ENCODE data around the gene FN1. TPM values are rescaled to one million over a fixed set of nuclear protein-coding genes. Genes with fewer than 3 reads are reported as not detected.

The FN1 gene
- total RNA-seq, 2 donors from 2014 or later = 115 to 315 TPM

DNA sequence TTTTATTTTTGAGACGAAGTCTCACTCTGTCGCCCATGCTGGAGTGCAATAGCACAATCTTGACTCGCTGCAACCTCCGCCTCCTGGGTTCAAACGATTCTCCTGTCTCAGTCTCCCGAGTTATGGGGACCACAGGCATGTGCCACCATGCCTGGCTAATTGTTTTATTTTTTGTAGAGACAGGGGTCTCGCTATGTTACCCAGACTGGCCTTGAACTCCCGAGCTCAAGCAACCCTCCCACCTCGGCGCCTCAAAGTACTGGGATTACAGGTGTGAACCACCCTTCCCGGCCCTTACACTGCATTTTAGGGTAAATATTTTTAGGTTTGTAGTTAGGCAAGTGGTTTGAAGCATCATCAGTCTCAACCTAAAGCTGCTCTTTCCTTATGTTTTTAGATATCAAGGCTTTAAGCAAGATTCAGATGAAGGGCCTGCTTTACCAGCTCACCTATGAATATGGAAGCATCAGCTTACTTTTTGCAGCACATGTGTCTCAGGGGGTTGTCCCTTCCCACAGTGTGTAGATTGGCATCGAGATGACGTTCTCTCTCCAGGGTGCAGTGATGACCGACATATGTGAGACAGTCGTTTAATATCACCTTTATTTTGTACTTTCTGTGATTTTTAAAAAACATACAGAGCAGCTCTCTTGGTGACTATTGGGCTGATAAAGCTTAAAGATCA, 76.8 kb downstream of the FN1 start:
- Histone ChIP-seq H3K9me3 (no peaks in the 10 kb centered on the region), H3K4me1 (no peaks in the 10 kb centered on the region), H3K27me3 (no peaks in the 10 kb centered on the region), H3K9ac (ENCODE audit: low read depth in 2 of 2, low read length in 2 of 2) (no peak overlapping the region), H3K36me3 (no peaks in the 10 kb centered on the region), H3K4me3 (no peak overlapping the region), H3K27ac (no peak overlapping the region)
- intact Hi-C loops (cut with DNase I) = no loop called here
- no peak for DNase-seq
- no peak for TF ChIP-seq CTCF (IDR thresholded peaks at IDR 0.05)

GRCh38 chr2:215358312-215358845, 77.5 kb downstream of the FN1 start:
- no peaks in the 10 kb centered on the region for H3K36me3 ChIP-seq
- H3K9ac ChIP-seq (ENCODE audit: low read depth in 2 of 2, low read length in 2 of 2) = no peak overlapping the region
- H3K27me3 ChIP-seq = no peaks in the 10 kb centered on the region
- no peak for TF ChIP-seq CTCF (IDR thresholded peaks at IDR 0.05)
- H3K4me1 ChIP-seq = no peaks in the 10 kb centered on the region
- H3K4me3 ChIP-seq = no peak overlapping the region
- H3K27ac ChIP-seq = no peak overlapping the region
- H3K9me3 ChIP-seq = no peaks in the 10 kb centered on the region
- no peak for DNase-seq
- intact Hi-C loops (cut with DNase I) = no loop called here

GRCh38 chr2:215357660-215358059, 78.2 kb downstream of the FN1 start:
- H3K9me3 ChIP-seq = no peaks in the 10 kb centered on the region
- no peaks in the 10 kb centered on the region for H3K27me3 ChIP-seq
- no peak overlapping the region for H3K27ac ChIP-seq
- no peaks in the 10 kb centered on the region for H3K36me3 ChIP-seq
- no peaks in the 10 kb centered on the region for H3K4me1 ChIP-seq
- DNase-seq = no peak
- H3K9ac ChIP-seq (ENCODE audit: low read depth in 2 of 2, low read length in 2 of 2) = no peak overlapping the region
- intact Hi-C loops (cut with DNase I) = no loop called here
- TF ChIP-seq CTCF (IDR thresholded peaks at IDR 0.05) = no peak
- H3K4me3 ChIP-seq = no peak overlapping the region

DNA sequence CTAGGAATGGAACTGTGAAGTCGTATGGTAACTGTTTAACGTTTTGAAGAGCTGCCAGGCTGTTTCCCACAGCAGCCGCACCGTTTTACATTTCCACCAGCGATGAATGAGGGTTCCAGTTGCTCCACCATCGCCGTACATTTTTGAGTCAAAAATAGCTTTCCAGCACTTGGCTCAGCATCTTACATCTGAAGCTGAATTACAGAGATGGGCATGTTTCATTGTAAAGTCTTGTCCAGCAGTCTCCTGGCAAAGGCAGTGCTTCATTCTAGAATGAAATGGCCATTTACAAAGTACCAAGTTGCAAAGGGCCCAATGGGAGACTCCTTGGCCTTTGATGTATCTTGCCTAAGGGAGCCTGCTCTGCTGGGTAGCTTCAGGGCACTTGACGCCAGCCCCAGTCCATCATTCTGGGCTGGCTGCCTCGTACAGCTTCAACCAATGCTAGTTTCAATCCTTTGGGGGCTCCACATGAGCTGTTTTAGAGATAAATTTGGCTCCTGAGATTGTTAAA, 78.9 kb downstream of the FN1 start:
- no peaks in the 10 kb centered on the region for H3K9me3 ChIP-seq
- no peaks in the 10 kb centered on the region for H3K4me1 ChIP-seq
- no peak overlapping the region for H3K9ac ChIP-seq (ENCODE audit: low read depth in 2 of 2, low read length in 2 of 2)
- no peak overlapping the region for H3K4me3 ChIP-seq
- TF ChIP-seq CTCF (IDR thresholded peaks at IDR 0.05) = no peak
- intact Hi-C loops (cut with DNase I) = no loop called here
- no peak for DNase-seq
- no peaks in the 10 kb centered on the region for H3K27me3 ChIP-seq
- no peaks in the 10 kb centered on the region for H3K36me3 ChIP-seq
- no peak overlapping the region for H3K27ac ChIP-seq

DNA sequence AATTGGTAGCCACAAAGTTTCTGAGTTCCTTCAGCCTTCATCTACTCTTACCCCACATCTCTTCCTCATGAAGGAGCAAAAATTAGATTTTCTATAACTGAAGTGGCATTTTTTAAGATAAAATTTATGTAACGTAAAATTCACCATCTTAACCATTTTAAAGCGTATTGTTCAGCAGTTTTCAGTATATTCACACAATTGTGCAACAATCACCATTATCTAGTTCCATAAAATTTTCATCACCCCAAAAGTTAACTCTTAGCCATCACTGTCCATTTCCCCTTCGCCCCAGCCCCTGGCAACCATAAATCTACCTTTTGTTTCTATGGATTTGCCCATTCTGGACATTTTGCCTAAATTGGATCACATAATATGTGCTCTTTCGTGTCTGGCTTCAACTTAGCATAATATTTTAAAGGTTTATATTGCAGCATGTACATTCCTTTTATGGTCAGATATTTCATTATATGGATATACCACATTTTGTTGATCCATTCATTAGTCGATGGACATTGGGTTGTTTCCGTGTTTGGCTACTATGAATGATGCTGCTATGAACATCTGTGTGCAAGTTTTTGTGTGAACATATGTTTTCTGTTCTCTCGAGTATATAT, 79.4 kb downstream of the FN1 start:
- Histone ChIP-seq H3K4me3 (no peak overlapping the region), H3K9me3 (no peaks in the 10 kb centered on the region), H3K9ac (ENCODE audit: low read depth in 2 of 2, low read length in 2 of 2) (no peak overlapping the region), H3K27ac (no peak overlapping the region), H3K36me3 (no peaks in the 10 kb centered on the region), H3K4me1 (no peaks in the 10 kb centered on the region), H3K27me3 (no peaks in the 10 kb centered on the region)
- TF ChIP-seq CTCF (IDR thresholded peaks at IDR 0.05) = no peak
- no peak for DNase-seq
- intact Hi-C loops (cut with DNase I) = no loop called here
